SH-SY5Y (cell line): ENCODE measurements around the gene ACAD9.

Experiments used
- GATA2 ChIP-seq: IDR thresholded peaks from 2 replicates; pipeline ENCODE4 v1.6.1; 2011; ENCODE audit warnings: mild to moderate bottlenecking, low read depth, low read length
- GATA3 ChIP-seq: IDR thresholded peaks from 2 replicates; pipeline ENCODE4 v1.6.1; 2011; ENCODE audit warnings: low read depth, mild to moderate bottlenecking, low read length, moderate library complexity

DNA sequence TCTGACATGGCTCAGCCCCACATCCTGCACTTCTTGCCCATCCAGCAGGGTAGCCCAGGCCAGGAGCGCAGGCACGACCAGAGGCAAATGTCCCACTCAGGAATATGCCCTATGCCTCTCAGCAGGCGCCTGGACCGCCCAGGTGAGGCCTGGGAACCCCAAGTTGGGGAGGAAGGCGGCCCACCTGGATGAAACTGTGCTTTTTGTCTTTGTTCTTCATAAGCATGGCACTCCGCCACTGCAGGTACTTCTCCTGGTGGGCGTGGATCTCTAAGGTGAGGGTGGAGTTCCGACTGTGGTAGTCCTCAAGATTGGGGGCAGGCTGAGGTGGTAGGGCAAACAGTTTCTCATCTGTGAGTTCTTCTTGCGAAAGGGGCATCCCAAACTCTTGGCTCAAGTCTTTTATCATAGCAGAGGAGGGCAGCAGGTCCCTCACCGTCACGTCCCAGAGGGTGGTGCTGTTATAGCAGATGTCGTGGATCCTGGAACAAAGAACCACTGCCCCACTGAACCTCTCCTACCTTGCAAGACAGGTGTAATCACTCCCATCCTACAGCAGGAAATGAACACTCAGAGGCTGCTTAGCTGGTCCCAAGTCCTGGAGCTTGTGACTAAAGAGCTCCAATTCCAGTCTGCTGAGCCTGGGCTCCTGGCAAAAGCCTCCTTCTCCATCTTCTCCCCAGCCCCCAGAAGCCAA, 53.2 kb downstream of the ACAD9 start:
- TF ChIP-seq GATA2 (no peak), GATA3 (no peak)
